Measurements from ENCODE around the gene GPRC5A.

Gene GPRC5A

GRCh38 chr12:12885096-12885792 lies 6.1 kb upstream of the GPRC5A start (continued):
- no peak for TF ChIP-seq ZNF157 (tag by site-specific recombination; IDR thresholded peaks at IDR 0.05)
- TF ChIP-seq, protein P1, sequence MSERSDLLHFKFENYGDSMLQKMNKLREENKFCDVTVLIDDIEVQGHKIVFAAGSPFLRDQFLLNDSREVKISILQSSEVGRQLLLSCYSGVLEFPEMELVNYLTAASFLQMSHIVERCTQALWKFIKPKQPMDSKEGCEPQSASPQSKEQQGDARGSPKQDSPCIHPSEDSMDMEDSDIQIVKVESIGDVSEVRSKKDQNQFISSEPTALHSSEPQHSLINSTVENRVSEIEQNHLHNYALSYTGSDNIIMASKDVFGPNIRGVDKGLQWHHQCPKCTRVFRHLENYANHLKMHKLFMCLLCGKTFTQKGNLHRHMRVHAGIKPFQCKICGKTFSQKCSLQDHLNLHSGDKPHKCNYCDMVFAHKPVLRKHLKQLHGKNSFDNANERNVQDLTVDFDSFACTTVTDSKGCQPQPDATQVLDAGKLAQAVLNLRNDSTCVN (tag by site-specific recombination; optimal IDR thresholded peaks at IDR 0.05): no peak
- TF ChIP-seq ZNF140 (tag by site-specific recombination; IDR thresholded peaks at IDR 0.05): no peak
- peak; percentile 49 for TF ChIP-seq ZIC2 (tag by site-specific recombination; IDR thresholded peaks at IDR 0.05)
- no peak for TF ChIP-seq ZNF239 (tag by site-specific recombination; IDR thresholded peaks at IDR 0.05)
- no peak for TF ChIP-seq ZNF398 (tag by site-specific recombination; IDR thresholded peaks at IDR 0.05)
- TF ChIP-seq ZNF791 (tag by site-specific recombination; IDR thresholded peaks at IDR 0.05): no peak
- TF ChIP-seq PRDM10 (tag by site-specific recombination; IDR thresholded peaks at IDR 0.05): peak; percentile 49; the same call in 1 of the 2 replicates
- no peak for TF ChIP-seq ZNF423 (tag by site-specific recombination; IDR thresholded peaks at IDR 0.05)
- TF ChIP-seq ZNF335 (tag by site-specific recombination; conservative IDR thresholded peaks at IDR 0.05): peak; percentile 44; the same call in 1 of the 2 replicates
- TF ChIP-seq ZNF776 (tag by site-specific recombination; IDR thresholded peaks at IDR 0.05; ENCODE audit: borderline replicate concordance): no peak
- TF ChIP-seq ZNF10 (tag by site-specific recombination; IDR thresholded peaks at IDR 0.05): no peak
- no peak for TF ChIP-seq KLF10 (tag by site-specific recombination; IDR thresholded peaks at IDR 0.05)
- TF ChIP-seq WT1 (tag by site-specific recombination; IDR thresholded peaks at IDR 0.05): no peak
- TF ChIP-seq ZNF596 (tag by site-specific recombination; IDR thresholded peaks at IDR 0.05): no peak
- TF ChIP-seq ZBTB49 (tag by site-specific recombination; IDR thresholded peaks at IDR 0.05; ENCODE audit: low read depth): no peak
- no peak for TF ChIP-seq BCL11B (tag by site-specific recombination; IDR thresholded peaks at IDR 0.05; ENCODE audit: low read depth)
- TF ChIP-seq, protein P2, sequence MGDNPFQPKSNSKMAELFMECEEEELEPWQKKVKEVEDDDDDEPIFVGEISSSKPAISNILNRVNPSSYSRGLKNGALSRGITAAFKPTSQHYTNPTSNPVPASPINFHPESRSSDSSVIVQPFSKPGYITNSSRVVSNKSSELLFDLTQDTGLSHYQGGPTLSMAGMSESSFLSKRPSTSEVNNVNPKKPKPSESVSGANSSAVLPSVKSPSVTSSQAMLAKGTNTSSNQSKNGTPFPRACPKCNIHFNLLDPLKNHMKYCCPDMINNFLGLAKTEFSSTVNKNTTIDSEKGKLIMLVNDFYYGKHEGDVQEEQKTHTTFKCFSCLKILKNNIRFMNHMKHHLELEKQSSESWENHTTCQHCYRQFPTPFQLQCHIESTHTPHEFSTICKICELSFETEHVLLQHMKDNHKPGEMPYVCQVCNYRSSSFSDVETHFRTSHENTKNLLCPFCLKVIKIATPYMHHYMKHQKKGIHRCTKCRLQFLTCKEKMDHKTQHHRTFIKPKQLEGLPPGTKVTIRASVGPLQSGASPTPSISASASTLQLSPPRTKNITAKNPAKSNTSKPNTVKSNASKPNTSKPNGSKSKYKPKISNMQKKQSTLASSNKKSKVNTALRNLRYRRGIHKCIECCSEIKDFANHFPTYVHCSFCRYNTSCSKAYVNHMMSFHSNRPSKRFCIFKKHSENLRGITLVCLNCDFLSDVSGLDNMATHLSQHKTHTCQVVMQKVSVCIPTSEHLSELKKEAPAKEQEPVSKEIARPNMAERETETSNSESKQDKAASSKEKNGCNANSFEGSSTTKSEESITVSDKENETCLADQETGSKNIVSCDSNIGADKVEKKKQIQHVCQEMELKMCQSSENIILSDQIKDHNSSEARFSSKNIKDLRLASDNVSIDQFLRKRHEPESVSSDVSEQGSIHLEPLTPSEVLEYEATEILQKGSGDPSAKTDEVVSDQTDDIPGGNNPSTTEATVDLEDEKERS (tag by site-specific recombination; IDR thresholded peaks at IDR 0.05): no peak
- TF ChIP-seq ZNF292 (tag by site-specific recombination; IDR thresholded peaks at IDR 0.05; ENCODE audit: borderline replicate concordance, low read depth): no peak
- no peak for TF ChIP-seq ZNF548 (tag by site-specific recombination; IDR thresholded peaks at IDR 0.05)
- no peak for TF ChIP-seq BCL11A (tag by site-specific recombination; IDR thresholded peaks at IDR 0.05; ENCODE audit: low read depth)
- TF ChIP-seq KLF16 (tag by site-specific recombination; IDR thresholded peaks at IDR 0.05): no peak
- TF ChIP-seq ZNF174 (tag by site-specific recombination; IDR thresholded peaks at IDR 0.05): no peak
- TF ChIP-seq, protein P3, sequence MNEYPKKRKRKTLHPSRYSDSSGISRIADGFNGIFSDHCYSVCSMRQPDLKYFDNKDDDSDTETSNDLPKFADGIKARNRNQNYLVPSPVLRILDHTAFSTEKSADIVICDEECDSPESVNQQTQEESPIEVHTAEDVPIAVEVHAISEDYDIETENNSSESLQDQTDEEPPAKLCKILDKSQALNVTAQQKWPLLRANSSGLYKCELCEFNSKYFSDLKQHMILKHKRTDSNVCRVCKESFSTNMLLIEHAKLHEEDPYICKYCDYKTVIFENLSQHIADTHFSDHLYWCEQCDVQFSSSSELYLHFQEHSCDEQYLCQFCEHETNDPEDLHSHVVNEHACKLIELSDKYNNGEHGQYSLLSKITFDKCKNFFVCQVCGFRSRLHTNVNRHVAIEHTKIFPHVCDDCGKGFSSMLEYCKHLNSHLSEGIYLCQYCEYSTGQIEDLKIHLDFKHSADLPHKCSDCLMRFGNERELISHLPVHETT (tag by site-specific recombination; IDR thresholded peaks at IDR 0.05): no peak
- no peak for TF ChIP-seq ZFP41 (tag by site-specific recombination; IDR thresholded peaks at IDR 0.05; ENCODE audit: borderline replicate concordance)
- TF ChIP-seq TRIM28 (IDR thresholded peaks at IDR 0.05; ENCODE audit: borderline replicate concordance, low read length): no peak
- no peak for TF ChIP-seq ZNF571 (tag by site-specific recombination; IDR thresholded peaks at IDR 0.05)

Measured in HEK293 (cell line).